ENCODE data around the gene DAP. TPM values are rescaled to one million over a fixed set of nuclear protein-coding genes. Genes with fewer than 3 reads are reported as not detected.

The DAP gene
- total RNA-seq, 1 experiment from 2014 or later: 77.6 TPM

DNA sequence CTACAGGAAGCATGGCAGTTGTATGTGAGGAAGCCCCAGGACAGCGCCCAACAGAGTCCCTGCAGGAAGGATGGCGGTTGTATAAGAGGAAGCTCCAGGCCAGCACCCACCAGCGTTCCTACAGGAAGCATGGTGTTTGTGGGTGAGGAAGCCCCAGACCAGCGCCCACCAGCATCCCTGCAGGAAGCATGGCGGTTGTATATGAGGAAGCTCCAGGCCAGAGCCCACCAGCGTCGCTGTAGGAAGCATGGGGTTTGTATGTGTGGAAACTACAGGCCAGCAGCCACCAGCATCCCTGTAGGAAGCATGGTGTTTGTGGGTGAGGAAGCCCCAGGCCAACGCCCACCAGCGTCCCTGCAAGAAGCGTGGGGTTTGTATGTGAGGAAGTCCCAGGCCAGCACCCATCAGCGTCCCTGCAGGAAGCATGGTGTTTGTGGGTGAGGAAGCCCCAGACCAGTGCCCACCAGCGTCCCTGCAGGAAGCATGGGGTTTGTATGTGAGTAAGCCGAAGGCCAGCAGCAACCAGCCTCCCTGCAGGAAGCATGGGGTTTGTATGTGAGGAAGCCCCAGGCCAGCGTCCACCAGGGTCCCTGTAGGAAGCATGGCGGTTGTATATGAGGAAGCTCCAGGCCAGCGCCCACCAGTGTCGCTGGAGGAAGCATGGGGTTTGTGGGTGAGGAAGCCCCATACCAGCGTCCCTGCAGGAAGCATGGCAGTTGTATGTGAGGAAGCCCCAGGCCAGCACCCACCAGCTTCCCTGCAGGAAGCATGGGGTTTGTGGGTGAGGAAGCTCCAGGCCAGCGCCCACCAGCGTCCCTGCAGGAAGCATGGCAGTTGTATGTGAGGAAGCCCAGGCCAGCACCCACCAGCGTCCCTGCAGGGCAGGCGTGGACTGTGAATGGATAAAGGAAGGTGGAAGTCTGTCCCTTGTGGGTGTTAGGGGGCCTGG lies 79.0 kb downstream of the DAP start:
- ChIA-PET POLR2A (no interaction called here), CTCF (no interaction called here)
- no peak overlapping the region for H3K4me3 ChIP-seq (ENCODE audit: low read depth, low read length)
- BruUV-seq (replicated peaks): no TSS peak
- no peaks in the 10 kb centered on the region for H3K27me3 Mint-ChIP-seq (ENCODE audit: insufficient read depth, unreplicated experiment)
- no peak overlapping the region for H3K4me3 Mint-ChIP-seq (ENCODE audit: unreplicated experiment)
- no peaks in the 10 kb centered on the region for H3K9me3 ChIP-seq
- DNase-seq: no peak
- intact Hi-C loops (cut with micrococcal nuclease; ENCODE audit: unreplicated experiment): no loop called here
- no peaks in the 10 kb centered on the region for H3K9me3 Mint-ChIP-seq (ENCODE audit: unreplicated experiment)
- H3K4me1 Mint-ChIP-seq (ENCODE audit: low read depth, unreplicated experiment): no peaks in the 10 kb centered on the region
- H3K4me1 ChIP-seq: no peaks in the 10 kb centered on the region
- TF ChIP-seq, protein P1, sequence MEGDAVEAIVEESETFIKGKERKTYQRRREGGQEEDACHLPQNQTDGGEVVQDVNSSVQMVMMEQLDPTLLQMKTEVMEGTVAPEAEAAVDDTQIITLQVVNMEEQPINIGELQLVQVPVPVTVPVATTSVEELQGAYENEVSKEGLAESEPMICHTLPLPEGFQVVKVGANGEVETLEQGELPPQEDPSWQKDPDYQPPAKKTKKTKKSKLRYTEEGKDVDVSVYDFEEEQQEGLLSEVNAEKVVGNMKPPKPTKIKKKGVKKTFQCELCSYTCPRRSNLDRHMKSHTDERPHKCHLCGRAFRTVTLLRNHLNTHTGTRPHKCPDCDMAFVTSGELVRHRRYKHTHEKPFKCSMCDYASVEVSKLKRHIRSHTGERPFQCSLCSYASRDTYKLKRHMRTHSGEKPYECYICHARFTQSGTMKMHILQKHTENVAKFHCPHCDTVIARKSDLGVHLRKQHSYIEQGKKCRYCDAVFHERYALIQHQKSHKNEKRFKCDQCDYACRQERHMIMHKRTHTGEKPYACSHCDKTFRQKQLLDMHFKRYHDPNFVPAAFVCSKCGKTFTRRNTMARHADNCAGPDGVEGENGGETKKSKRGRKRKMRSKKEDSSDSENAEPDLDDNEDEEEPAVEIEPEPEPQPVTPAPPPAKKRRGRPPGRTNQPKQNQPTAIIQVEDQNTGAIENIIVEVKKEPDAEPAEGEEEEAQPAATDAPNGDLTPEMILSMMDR (IDR thresholded peaks at IDR 0.05; ENCODE audit: insufficient read depth in 1 of 2, low read depth in 1 of 2, low read length in 1 of 2, severe bottlenecking in 1 of 2, unreplicated experiment in 1 of 2): no peak
- H3K27me3 ChIP-seq (replicated peaks; ENCODE audit: control insufficient read depth, insufficient read depth, low read length): no peaks in the 10 kb centered on the region
- H3K36me3 ChIP-seq (ENCODE audit: control insufficient read depth, insufficient read depth, low read length): peaks cover 2% of the 10 kb centered on the region; the same call in 1 of the 2 replicates
- no peak overlapping the region for H3K27ac Mint-ChIP-seq (ENCODE audit: unreplicated experiment)
- H3K36me3 Mint-ChIP-seq (ENCODE audit: insufficient read depth, unreplicated experiment): peaks cover 25% of the 10 kb centered on the region

DNA sequence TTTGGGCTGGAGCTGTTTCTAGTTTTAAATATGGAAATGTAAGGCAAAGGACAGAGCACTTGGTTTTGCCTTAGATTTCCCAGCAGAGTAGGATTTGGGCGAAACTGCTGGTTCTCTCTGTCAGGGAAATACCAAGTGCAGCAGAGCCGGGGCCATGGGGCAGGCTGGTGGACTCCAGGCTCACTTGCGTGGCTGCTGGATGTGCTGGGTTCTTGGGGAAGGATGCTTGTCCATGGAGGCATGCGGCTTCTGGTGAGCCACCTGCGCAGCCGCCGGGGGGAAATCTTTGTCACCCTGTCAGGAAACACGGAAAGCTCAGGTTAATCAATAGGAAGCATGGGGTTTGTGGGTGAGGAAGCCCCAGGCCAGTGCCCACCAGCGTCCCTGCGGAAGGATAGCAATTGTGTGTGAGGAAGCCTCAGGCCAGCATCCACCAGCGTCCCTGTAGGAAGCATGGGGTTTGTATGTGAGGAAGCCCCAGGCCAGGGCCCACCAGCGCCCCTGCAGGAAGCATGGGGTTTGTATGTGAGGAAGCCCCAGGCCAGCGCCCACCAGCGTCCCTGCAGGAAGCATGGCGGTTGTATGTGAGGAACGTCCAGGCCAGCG lies 80.1 kb downstream of the DAP start:
- TF ChIP-seq, protein P1 (IDR thresholded peaks at IDR 0.05; ENCODE audit: insufficient read depth in 1 of 2, low read depth in 1 of 2, low read length in 1 of 2, severe bottlenecking in 1 of 2, unreplicated experiment in 1 of 2): no peak
- no peak for DNase-seq
- POLR2A ChIA-PET: no interaction called here
- peaks cover 3% of the 10 kb centered on the region for H3K27me3 Mint-ChIP-seq (ENCODE audit: insufficient read depth, unreplicated experiment)
- H3K4me1 ChIP-seq: no peaks in the 10 kb centered on the region
- H3K4me1 Mint-ChIP-seq (ENCODE audit: low read depth, unreplicated experiment): no peaks in the 10 kb centered on the region
- H3K9me3 ChIP-seq: no peaks in the 10 kb centered on the region
- H3K27me3 ChIP-seq (replicated peaks; ENCODE audit: control insufficient read depth, insufficient read depth, low read length): no peaks in the 10 kb centered on the region
- H3K36me3 ChIP-seq (ENCODE audit: control insufficient read depth, insufficient read depth, low read length): peaks cover 2% of the 10 kb centered on the region; the same call in 1 of the 2 replicates
- no TSS peak for BruUV-seq (replicated peaks)
- intact Hi-C loops (cut with micrococcal nuclease; ENCODE audit: unreplicated experiment): no loop called here
- no peaks in the 10 kb centered on the region for H3K9me3 Mint-ChIP-seq (ENCODE audit: unreplicated experiment)
- peaks cover 30% of the 10 kb centered on the region for H3K36me3 Mint-ChIP-seq (ENCODE audit: insufficient read depth, unreplicated experiment)
- CTCF ChIA-PET: no interaction called here
- H3K4me3 Mint-ChIP-seq (ENCODE audit: unreplicated experiment): no peak overlapping the region
- no peak overlapping the region for H3K27ac Mint-ChIP-seq (ENCODE audit: unreplicated experiment)
- H3K4me3 ChIP-seq (ENCODE audit: low read depth, low read length): no peak overlapping the region

- POLR2A ChIA-PET: no interaction called here
- no peaks in the 10 kb centered on the region for H3K9me3 ChIP-seq
- H3K36me3 ChIP-seq (ENCODE audit: control insufficient read depth, insufficient read depth, low read length): peaks cover 2% of the 10 kb centered on the region; the same call in 1 of the 2 replicates
- CTCF ChIA-PET: no interaction called here
- H3K4me3 ChIP-seq (ENCODE audit: low read depth, low read length): no peak overlapping the region
- intact Hi-C loops (cut with micrococcal nuclease; ENCODE audit: unreplicated experiment): no loop called here
- H3K9me3 Mint-ChIP-seq (ENCODE audit: unreplicated experiment): no peaks in the 10 kb centered on the region
- no peak overlapping the region for H3K27ac Mint-ChIP-seq (ENCODE audit: unreplicated experiment)
- H3K27me3 Mint-ChIP-seq (ENCODE audit: insufficient read depth, unreplicated experiment): peaks cover 9% of the 10 kb centered on the region
- no peaks in the 10 kb centered on the region for H3K4me1 Mint-ChIP-seq (ENCODE audit: low read depth, unreplicated experiment)
- peaks cover 37% of the 10 kb centered on the region for H3K36me3 Mint-ChIP-seq (ENCODE audit: insufficient read depth, unreplicated experiment)
- no peak overlapping the region for H3K4me3 Mint-ChIP-seq (ENCODE audit: unreplicated experiment)
- no TSS peak for BruUV-seq (replicated peaks)
- no peaks in the 10 kb centered on the region for H3K4me1 ChIP-seq
- TF ChIP-seq, protein P1 (IDR thresholded peaks at IDR 0.05; ENCODE audit: insufficient read depth in 1 of 2, low read depth in 1 of 2, low read length in 1 of 2, severe bottlenecking in 1 of 2, unreplicated experiment in 1 of 2): no peak
- no peak for DNase-seq
- H3K27me3 ChIP-seq (replicated peaks; ENCODE audit: control insufficient read depth, insufficient read depth, low read length): no peaks in the 10 kb centered on the region
Observed at GRCh38 chr5:10679336-10679988, 81.6 kb downstream of the DAP start.

All from Caco-2 (cell line).